H1 (cell line): ENCODE data around the gene SERINC1. TPM values are rescaled to one million over a fixed set of nuclear protein-coding genes. Genes with fewer than 3 reads are reported as not detected.

ENCODE experiments used
- CTCF ChIA-PET: fragments of 300-600 bp; sonication (Branson Sonifier 250); formaldehyde crosslinking; loops from one replicate; lab custom pipeline; 2021; ENCODE audit not compliant: partially characterized antibody; lab: Charles Lee
- POLR2A ChIA-PET: fragments of 300-600 bp; sonication (Branson Sonifier 250); formaldehyde crosslinking; loops from one replicate; lab custom pipeline; 2021; ENCODE audit warnings: inconsistent platforms; ENCODE audit not compliant: partially characterized antibody; lab: Charles Lee
- DNase-seq, 2 experiments: peaks; one replicate each; pipeline versions ENCODE4 v3.0.0 to v3.0.0-alpha.2; 2010 to 2022; ENCODE audit warnings: low spot score in 2 of 2, low read depth in 1 of 2, mixed read lengths in 1 of 2
- FAIRE-seq: peaks from 2 replicates; lab custom pipeline; 2011; peaks lifted over from hg19 to GRCh38; lab: Jason Lieb, UNC
- H2AFZ ChIP-seq: 2 replicates; pipeline ENCODE4 v1.8.1; 2012; ENCODE audit warnings: low read length, inconsistent platforms
- H2AK5ac ChIP-seq: 2 replicates; pipeline ENCODE4 v1.6.1; 2013; ENCODE audit warnings: low read depth, low read length
- H2BK120ac ChIP-seq: replicated peaks from 2 replicates; pipeline ENCODE3; 2013; ENCODE audit warnings: low read depth, low read length, inconsistent platforms
- H2BK12ac ChIP-seq: 2 replicates; pipeline ENCODE4 v1.6.1; 2013; ENCODE audit warnings: low read depth, low read length
- H2BK15ac ChIP-seq: 2 replicates; pipeline ENCODE4 v1.6.1; 2013; ENCODE audit warnings: low read length
- H2BK20ac ChIP-seq: 2 replicates; pipeline ENCODE4 v1.6.1; 2013; ENCODE audit warnings: low read length
- H2BK5ac ChIP-seq: 2 replicates; pipeline ENCODE4 v1.6.1; 2013; ENCODE audit warnings: low read depth, low read length
- H3K14ac ChIP-seq: 2 replicates; pipeline ENCODE4 v1.6.1; 2013; ENCODE audit warnings: inconsistent platforms; ENCODE audit not compliant: insufficient read length
- H3K18ac ChIP-seq: 2 replicates; pipeline ENCODE4 v1.6.1; 2013; ENCODE audit warnings: low read length; ENCODE audit errors: extremely low read depth
- H3K23ac ChIP-seq: 2 replicates; pipeline ENCODE4 v1.6.1; 2013; ENCODE audit warnings: inconsistent platforms; ENCODE audit not compliant: insufficient read length
- H3K23me2 ChIP-seq: 2 replicates; pipeline ENCODE4 v1.6.1; 2013; ENCODE audit warnings: low read depth, low read length
- H3K27ac ChIP-seq: 2 replicates; pipeline ENCODE4 v1.6.1; 2011; ENCODE audit warnings: low read depth, low read length, inconsistent platforms
- H3K27me3 ChIP-seq, 4 experiments: replicated peaks in 1 of 4; 1 replicate in 1 of 4; 2 replicates in 3 of 4; pipeline versions ENCODE4 v1.6.1 to v1.8.1; 2011 to 2013; ENCODE audit warnings: low read length in 3 of 4, mild to moderate bottlenecking in 3 of 4, inconsistent platforms in 2 of 4, mixed read lengths in 2 of 4, moderate library complexity in 1 of 4; ENCODE audit not compliant: control insufficient read depth in 3 of 4, insufficient read depth in 3 of 4; ENCODE audit errors: extremely low read depth in 1 of 4
- H3K36me3 ChIP-seq, 4 experiments: 2 replicates each; pipeline versions ENCODE4 v1.6.1 to v1.8.1; 2011 to 2013; ENCODE audit warnings: mild to moderate bottlenecking in 4 of 4, low read length in 3 of 4, moderate library complexity in 2 of 4, control low read depth in 1 of 4, inconsistent platforms in 1 of 4; ENCODE audit not compliant: insufficient read depth in 4 of 4, control insufficient read depth in 2 of 4
- H3K4ac ChIP-seq: replicated peaks from 2 replicates; pipeline ENCODE3; 2013; ENCODE audit warnings: low read length, low read depth, mixed read lengths, inconsistent platforms; ENCODE audit not compliant: insufficient read length
- H3K4me1 ChIP-seq, 4 experiments: replicated peaks in 1 of 4; 1 replicate in 1 of 4; 2 replicates in 3 of 4; pipeline versions ENCODE4 v1.6.1 to v1.8.1; 2011 to 2013; ENCODE audit warnings: low read length in 3 of 4, inconsistent platforms in 2 of 4, mixed read lengths in 1 of 4; ENCODE audit not compliant: insufficient read depth in 4 of 4, control insufficient read depth in 3 of 4
- H3K4me2 ChIP-seq, 2 experiments: 2 replicates each; pipeline versions ENCODE4 v1.6.1 to v1.8.1; 2011 to 2013; ENCODE audit warnings: low read depth in 2 of 2, low read length in 2 of 2, control low read depth in 1 of 2, inconsistent platforms in 1 of 2, mild to moderate bottlenecking in 1 of 2; ENCODE audit not compliant: insufficient read depth in 1 of 2
- H3K4me3 ChIP-seq, 4 experiments: fragments of 200-600, 300-600 bp in 1 of 4; sonication (generic), shearing (Covaris generic), sonication (Bioruptor Twin) in 1 of 4; 2 replicates each; pipeline versions ENCODE4 v1.5.1 to v1.8.1; 2011 to 2016; ENCODE audit warnings: low read length in 4 of 4, low read depth in 3 of 4, control low read depth in 2 of 4, inconsistent platforms in 2 of 4, mild to moderate bottlenecking in 2 of 4, mixed read lengths in 1 of 4, moderate library complexity in 1 of 4; ENCODE audit not compliant: insufficient read depth in 2 of 4; ENCODE audit errors: extremely low read depth in 1 of 4
- H3K56ac ChIP-seq: replicated peaks from 2 replicates; pipeline ENCODE3; 2013; ENCODE audit warnings: low read depth, mild to moderate bottlenecking, mixed read lengths, low read length, inconsistent platforms; ENCODE audit not compliant: insufficient read length
- H3K79me1 ChIP-seq: 2 replicates; pipeline ENCODE4 v1.6.1; 2013; ENCODE audit warnings: low read depth, low read length, control low read depth
- H3K79me2 ChIP-seq, 2 experiments: 2 replicates each; pipeline versions ENCODE4 v1.6.1 to v1.8.1; 2012 to 2013; ENCODE audit warnings: low read length in 2 of 2, mild to moderate bottlenecking in 2 of 2, inconsistent platforms in 1 of 2; ENCODE audit not compliant: insufficient read depth in 2 of 2, control insufficient read depth in 1 of 2
- H3K9ac ChIP-seq, 4 experiments: replicated peaks in 1 of 4; 1 replicate in 1 of 4; 2 replicates in 3 of 4; pipeline versions ENCODE4 v1.6.1 to v1.8.1; 2011 to 2013; ENCODE audit warnings: low read depth in 3 of 4, low read length in 3 of 4, control low read depth in 2 of 4, mild to moderate bottlenecking in 2 of 4, moderate library complexity in 2 of 4, inconsistent platforms in 1 of 4; ENCODE audit errors: extremely low read depth in 1 of 4
- H3K9me3 ChIP-seq, 2 experiments: 2 replicates each; pipeline versions ENCODE4 v1.6.1 to v1.8.1; 2012 to 2013; ENCODE audit warnings: mild to moderate bottlenecking in 2 of 2, moderate library complexity in 2 of 2, control low read depth in 1 of 2, inconsistent platforms in 1 of 2, low read depth in 1 of 2, low read length in 1 of 2, mixed read lengths in 1 of 2; ENCODE audit not compliant: insufficient read depth in 2 of 2
- H4K20me1 ChIP-seq, 2 experiments: replicated peaks in 1 of 2; 2 replicates each; pipeline versions ENCODE3 to v1.8.1; 2011 to 2013; ENCODE audit warnings: inconsistent platforms in 2 of 2, low read length in 2 of 2, mild to moderate bottlenecking in 1 of 2; ENCODE audit not compliant: insufficient read depth in 2 of 2, control insufficient read depth in 1 of 2
- H4K5ac ChIP-seq: 2 replicates; pipeline ENCODE4 v1.6.1; 2013; ENCODE audit warnings: low read length, low read depth, mixed read lengths, inconsistent platforms; ENCODE audit not compliant: insufficient read length
- H4K8ac ChIP-seq: 2 replicates; pipeline ENCODE4 v1.8.0; 2013; ENCODE audit warnings: mild to moderate bottlenecking, moderate library complexity, low read length, inconsistent platforms; ENCODE audit not compliant: insufficient read depth; ENCODE audit errors: extremely low read depth
- H4K91ac ChIP-seq: replicated peaks from 2 replicates; pipeline ENCODE3; 2013; ENCODE audit warnings: low read length, mixed read lengths, inconsistent platforms; ENCODE audit not compliant: insufficient read length
- BRCA1 ChIP-seq: IDR thresholded peaks from 2 replicates; pipeline ENCODE4 v1.6.1; 2012; ENCODE audit warnings: low read depth, low read length, improper control_type of control experiment
- CBX5 ChIP-seq: fragments of 300-800, 300-1000 bp; sonication (generic); IDR thresholded peaks from 2 replicates; pipeline ENCODE4 v1.7.1; 2016; ENCODE audit warnings: antibody characterized with exemption, low read length, low read depth
- CREB1 ChIP-seq: IDR thresholded peaks from 2 replicates; pipeline ENCODE4 v1.6.1; 2012; ENCODE audit warnings: inconsistent platforms
- FOSL1 ChIP-seq: IDR thresholded peaks from 2 replicates; pipeline ENCODE4 v1.6.1; 2011; ENCODE audit warnings: mild to moderate bottlenecking, low read depth, low read length, moderate library complexity; ENCODE audit not compliant: insufficient read depth
- HDAC2 ChIP-seq, 2 experiments: fragments of 300-600 bp in 1 of 2; sonication (generic) in 1 of 2; IDR thresholded peaks; 2 replicates each; pipeline ENCODE4 v1.6.1; 2011 to 2012; ENCODE audit warnings: low read depth in 2 of 2, low read length in 2 of 2, mild to moderate bottlenecking in 2 of 2, moderate library complexity in 2 of 2, borderline replicate concordance in 1 of 2, inconsistent platforms in 1 of 2
- KDM1A ChIP-seq: fragments of 200-600, 300-600 bp; sonication (generic); IDR thresholded peaks from 2 replicates; pipeline ENCODE4 v1.7.1; 2016; ENCODE audit warnings: mild to moderate bottlenecking, low read length, borderline replicate concordance
- PHF8 ChIP-seq: fragments of 200-600 bp; sonication (generic); conservative IDR thresholded peaks from 2 replicates; pipeline ENCODE4 v1.7.1; 2012; ENCODE audit warnings: low read depth, mild to moderate bottlenecking, inconsistent platforms, low read length, moderate library complexity
- RAD21 ChIP-seq, 2 experiments: IDR thresholded peaks in 1 of 2; conservative IDR thresholded peaks in 1 of 2; 2 replicates each; pipeline ENCODE4 v1.6.1; 2011; ENCODE audit warnings: low read depth in 2 of 2, low read length in 2 of 2, improper control_type of control experiment in 1 of 2, inconsistent platforms in 1 of 2, mild to moderate bottlenecking in 1 of 2, moderate library complexity in 1 of 2
- RNF2 ChIP-seq: fragments of 200-900, 300-1000 bp; sonication (generic); IDR thresholded peaks from 2 replicates; pipeline ENCODE4 v1.7.1; 2016; ENCODE audit warnings: borderline replicate concordance, low read depth, mild to moderate bottlenecking, antibody characterized with exemption, low read length; ENCODE audit not compliant: poor library complexity, severe bottlenecking; ENCODE audit errors: missing control alignments
- RXRA ChIP-seq: IDR thresholded peaks from 2 replicates; pipeline ENCODE4 v1.6.1; 2011; ENCODE audit warnings: low read depth, mild to moderate bottlenecking, low read length, moderate library complexity; ENCODE audit not compliant: insufficient read depth
- SIX5 ChIP-seq: IDR thresholded peaks from 2 replicates; pipeline ENCODE4 v1.6.1; 2011; ENCODE audit warnings: mild to moderate bottlenecking, low read depth, low read length
- TAF1 ChIP-seq: IDR thresholded peaks from 2 replicates; pipeline ENCODE4 v1.6.1; 2011; ENCODE audit warnings: mild to moderate bottlenecking, low read depth, low read length
- TAF7 ChIP-seq: optimal IDR thresholded peaks from 2 replicates; pipeline ENCODE3; 2011; ENCODE audit warnings: low read depth, mild to moderate bottlenecking, inconsistent platforms, low read length, moderate library complexity, borderline replicate concordance
- WGBS, 2 experiments: shearing (Covaris generic) in 1 of 2; methylation state at CpG; one replicate each; pipeline versions ENCODE4 v1.1.6 to v1.1.7; 2013 to 2015; ENCODE audit warnings: low lambda C conversion rate in 2 of 2, mixed read lengths in 2 of 2, inconsistent platforms in 1 of 2, low coverage in 1 of 2, missing lambda C conversion rate in 1 of 2; ENCODE audit not compliant: insufficient replicate concordance in 2 of 2, insufficient coverage in 1 of 2, insufficient read length in 1 of 2; ENCODE audit errors: extremely low coverage in 1 of 2, missing lambda C conversion rate in 1 of 2; 5-methylcytosine and 5-hydroxymethylcytosine counted together
- polyA plus RNA-seq, 7 experiments: library from polyadenylated mRNA; depleted of rRNA in 3 of 7; stranded (reverse) in 5 of 7; unstranded in 2 of 7; fragments of >200 nt in 5 of 7; fragments of 200-250 nt in 2 of 7; gene quantifications; 1 replicate in 5 of 7; 2 replicates in 1 of 7; 4 replicates in 1 of 7; pipeline versions ENCODE4 v1.2.1 to v1.2.3, GENCODE V29; 2011 to 2013; ENCODE audit warnings: missing spikeins in 2 of 7, mixed read lengths in 2 of 7
- total RNA-seq: library from RNA; stranded (reverse); fragmentation: NEBNext Ultra II Directional; extraction: Animal tissue kit (Norgen Biotek cat#: 25700); gene quantifications from 2 replicates; pipeline ENCODE4 v1.2.1, GENCODE V29; 2021

SERINC1 gene
- total and polyA plus RNA-seq, 2 of the 8 experiments (the other 6 are each of a cell fraction or from before 2014, with no cell fraction given): 15.4 to 38.6 TPM

DNA sequence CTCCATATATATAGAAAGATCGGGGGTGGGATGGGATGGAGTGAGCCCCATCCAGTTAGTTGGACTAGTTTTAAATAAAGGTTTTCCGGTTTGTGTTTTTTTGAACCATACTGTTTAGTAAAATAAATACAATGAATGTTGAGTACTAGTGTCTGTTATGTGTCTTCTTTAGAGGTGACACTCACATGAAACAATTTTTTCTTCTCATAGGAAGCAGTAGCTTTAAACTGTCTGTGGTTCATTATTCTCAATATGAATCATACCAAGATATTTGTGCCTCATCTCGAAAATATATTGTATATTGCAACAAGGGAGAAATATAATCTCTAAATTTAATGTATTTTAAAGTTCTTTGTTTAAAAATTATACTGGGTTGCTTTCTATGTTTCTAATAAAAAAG lies 38.8 kb downstream of the SERINC1 start:
- H3K9me3 ChIP-seq: peaks cover 0 to 3% of the 10 kb centered on the region in 2 experiments; a peak in 1 of 4 replicates
- POLR2A ChIA-PET: no interaction called here
- H4K91ac ChIP-seq: no peak overlapping the region
- H3K36me3 ChIP-seq: peaks cover 1 to 30% (median 9%) of the 10 kb centered on the region in 4 experiments; a peak in 5 of 8 replicates
- no peak overlapping the region for H2BK20ac ChIP-seq
- H3K14ac ChIP-seq: no peak overlapping the region
- H2BK5ac ChIP-seq: no peak overlapping the region
- no peaks in the 10 kb centered on the region for H3K79me1 ChIP-seq
- no peak overlapping the region for H3K27ac ChIP-seq
- no peak overlapping the region for H4K5ac ChIP-seq
- H2BK12ac ChIP-seq: no peak overlapping the region
- no peak overlapping the region for H3K4me3 ChIP-seq
- DNase-seq (no peak), FAIRE-seq (no peak)
- no peak overlapping the region for H2BK15ac ChIP-seq
- H2BK120ac ChIP-seq: no peak overlapping the region
- H3K4me2 ChIP-seq: no peak overlapping the region
- WGBS, 2 experiments: 88% methylated on average over 3 of the region's 3 CpGs; no CpG with 5 or more reads in 1 of the 2 experiments
- no peaks in the 10 kb centered on the region for H3K79me2 ChIP-seq
- H3K4me1 ChIP-seq: no peaks in the 10 kb centered on the region
- no peaks in the 10 kb centered on the region for H3K27me3 ChIP-seq
- H2AFZ ChIP-seq: no peak overlapping the region
- H3K18ac ChIP-seq: no peak overlapping the region
- H3K4ac ChIP-seq: no peak overlapping the region
- no peak overlapping the region for H3K9ac ChIP-seq
- no peak overlapping the region for H3K56ac ChIP-seq
- CTCF ChIA-PET: no interaction called here
- no peak overlapping the region for H2AK5ac ChIP-seq
- no peaks in the 10 kb centered on the region for H3K23me2 ChIP-seq
- no peak overlapping the region for H4K8ac ChIP-seq
- H3K23ac ChIP-seq: no peak overlapping the region
- H4K20me1 ChIP-seq: peaks cover 0 to 1% of the 10 kb centered on the region in 2 experiments
- TF ChIP-seq TAF1 (no peak), CREB1 (no peak), RAD21 (IDR thresholded peaks at IDR 0.05 in 1 of 2, conservative IDR thresholded peaks at IDR 0.05 in 1 of 2; ENCODE audit: low read depth in 2 of 2, low read length in 2 of 2) (no peak), HDAC2 (IDR thresholded peaks at IDR 0.05; ENCODE audit: borderline replicate concordance in 1 of 2, low read depth in 2 of 2, low read length in 2 of 2) (no peak), CBX5 (no peak), RXRA (no peak), BRCA1 (no peak), FOSL1 (no peak), TAF7 (no peak), RNF2 (no peak), PHF8 (no peak), KDM1A (no peak), SIX5 (no peak)
